Kidney (tissue), 14 donors: ENCODE data around the gene F5. TPM values are rescaled to one million over a fixed set of nuclear protein-coding genes. Genes with fewer than 3 reads are reported as not detected.

Source experiments
- DNase-seq, 5 donors: peaks; one replicate each; pipeline ENCODE4 v3.0.0-alpha.2; 2013 to 2020
- FAIRE-seq: peaks from 2 replicates; lab custom pipeline; 2012; peaks lifted over from hg19 to GRCh38; lab: Jason Lieb, UNC
- H3K27ac ChIP-seq, 2 donors: one replicate each; pipeline ENCODE4 v1.7.0; 2013; ENCODE audit warnings: low read depth in 2 of 2, low read length in 2 of 2, inconsistent platforms in 1 of 2
- H3K27me3 ChIP-seq: one replicate; pipeline ENCODE4 v1.7.1; 2013; ENCODE audit warnings: low read length, inconsistent platforms; ENCODE audit not compliant: control insufficient read depth, insufficient read depth
- H3K36me3 ChIP-seq, 3 donors: one replicate each; pipeline versions ENCODE4 v1.7.0 to v1.7.1; 2013; ENCODE audit warnings: low read length in 3 of 3, control low read depth in 1 of 3, inconsistent platforms in 1 of 3; ENCODE audit not compliant: insufficient read depth in 3 of 3, control insufficient read depth in 2 of 3
- H3K4me1 ChIP-seq, 3 donors: one replicate each; pipeline versions ENCODE4 v1.7.0 to v1.7.1; 2013; ENCODE audit warnings: low read length in 3 of 3, inconsistent platforms in 1 of 3, low read depth in 1 of 3; ENCODE audit not compliant: control insufficient read depth in 2 of 3, insufficient read depth in 2 of 3
- H3K4me3 ChIP-seq, 3 donors: one replicate each; pipeline versions ENCODE4 v1.7.0 to v1.8.1; 2013; ENCODE audit warnings: low read length in 3 of 3, control low read depth in 1 of 3, inconsistent platforms in 1 of 3
- H3K9ac ChIP-seq, 3 donors: one replicate each; pipeline versions ENCODE4 v1.7.0 to v1.7.1; 2013; ENCODE audit warnings: low read length in 3 of 3, control low read depth in 1 of 3, inconsistent platforms in 1 of 3
- H3K9me3 ChIP-seq, 3 donors: one replicate each; pipeline versions ENCODE4 v1.7.0 to v1.7.1; 2013; ENCODE audit warnings: low read length in 3 of 3, control low read depth in 1 of 3, inconsistent platforms in 1 of 3; ENCODE audit not compliant: control insufficient read depth in 2 of 3, insufficient read depth in 1 of 3
- CTCF ChIP-seq: IDR thresholded peaks from 3 replicates; pipeline ENCODE4 v1.5.1; 2012; ENCODE audit warnings: mild to moderate bottlenecking, moderate library complexity, borderline replicate concordance; ENCODE audit not compliant: insufficient read depth; ENCODE audit errors: extremely low read depth
- intact Hi-C: fragments of 100-400 bp; cut with DNase I; formaldehyde crosslinking; loops from one replicate; pipeline ENCODE4 v1.11.1; 2022
- polyA plus RNA-seq: library from polyadenylated mRNA; stranded (reverse); fragments of 350-450 nt; fragmentation: Illumina TruSeq; extraction: RNeasy Lipid Tissue Mini Kit (QIAGEN cat#74804); gene quantifications from one replicate; pipeline ENCODE4 v1.2.3, GENCODE V29; 2014; ENCODE audit warnings: low read depth, low replicate concordance; ENCODE audit not compliant: insufficient read depth
- total RNA-seq: library from RNA; stranded (reverse); fragmentation: NEBNext Ultra II Directional; extraction: Animal tissue kit (Norgen Biotek cat#: 25700); gene quantifications from one replicate; pipeline ENCODE4 v1.2.1, GENCODE V29; 2021
- donor health status: control.
- donor health status: control.
- donor health status: control.
- donor health status: control.
- donor health status: control.
- donor health status: DM: yes; HTN: yes; CAD: no.
- donor health status: Normal renal cell carcinoma (clear cell type).

The F5 gene
- total and polyA plus RNA-seq, 2 donors from 2014 or later = 3.8 to 5.1 TPM

DNA sequence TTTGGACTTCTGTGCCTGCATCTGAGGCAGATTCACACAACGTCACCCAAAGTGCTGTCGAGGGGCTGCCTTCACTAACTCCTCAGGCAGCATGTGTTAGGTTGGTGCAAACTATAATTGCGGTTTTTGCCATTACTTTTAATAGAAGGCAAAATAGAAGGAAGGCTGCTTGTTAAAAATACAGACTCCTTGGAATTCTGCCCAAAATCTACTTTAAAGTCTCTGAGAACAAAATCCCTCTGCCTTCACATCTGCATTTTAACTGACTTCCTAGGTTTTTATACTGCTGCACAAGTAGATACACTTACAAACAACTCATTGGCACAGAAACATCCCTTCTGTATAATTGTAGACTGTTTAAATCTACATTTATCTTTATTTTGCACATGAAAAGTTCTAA lies 59.3 kb downstream of the F5 start:
- peaks cover 0 to 5% (median 0%) of the 10 kb centered on the region in 3 donors for H3K4me1 ChIP-seq
- no peak overlapping the region for H3K9ac ChIP-seq
- intact Hi-C loops = no loop called here
- H3K27me3 ChIP-seq = no peaks in the 10 kb centered on the region
- no peaks in the 10 kb centered on the region for H3K9me3 ChIP-seq
- H3K36me3 ChIP-seq = no peaks in the 10 kb centered on the region
- FAIRE-seq = no peak
- no peak overlapping the region for H3K4me3 ChIP-seq
- no peak for DNase-seq
- H3K27ac ChIP-seq = no peak overlapping the region
- TF ChIP-seq CTCF = no peak

GRCh38 chr1:169526120-169526832 lies 60.0 kb downstream of the F5 start:
- no peak overlapping the region for H3K27ac ChIP-seq
- no peak for FAIRE-seq

GRCh38 chr1:169525391-169525790 lies 60.9 kb downstream of the F5 start:
- DNase-seq (no peak), FAIRE-seq (no peak)
- Histone ChIP-seq H3K9me3 (no peaks in the 10 kb centered on the region), H3K27me3 (no peaks in the 10 kb centered on the region), H3K4me3 (no peak overlapping the region), H3K4me1 (peaks cover 0 to 5% (median 0%) of the 10 kb centered on the region in 3 donors), H3K9ac (no peak overlapping the region), H3K27ac (no peak overlapping the region), H3K36me3 (no peaks in the 10 kb centered on the region)
- intact Hi-C loops = no loop called here
- no peak for TF ChIP-seq CTCF

More at GRCh38 chr1:169526120-169526832, 60.0 kb downstream of the F5 start:
- intact Hi-C loops = no loop called here
- H3K4me1 ChIP-seq = peaks cover 0 to 5% (median 0%) of the 10 kb centered on the region in 3 donors
- no peak overlapping the region for H3K9ac ChIP-seq
- no peak for TF ChIP-seq CTCF
- H3K27me3 ChIP-seq = no peaks in the 10 kb centered on the region
- H3K4me3 ChIP-seq = no peak overlapping the region
- H3K9me3 ChIP-seq = no peaks in the 10 kb centered on the region
- no peaks in the 10 kb centered on the region for H3K36me3 ChIP-seq
- no peak for DNase-seq
